Measurements from ENCODE around the gene GDPD1.
"Not testable (repeated sequence)": the region's sequence is repeated elsewhere in the genome, so short reads cannot be mapped to it uniquely, and the experiment has no call there.

The GDPD1 gene

DNA sequence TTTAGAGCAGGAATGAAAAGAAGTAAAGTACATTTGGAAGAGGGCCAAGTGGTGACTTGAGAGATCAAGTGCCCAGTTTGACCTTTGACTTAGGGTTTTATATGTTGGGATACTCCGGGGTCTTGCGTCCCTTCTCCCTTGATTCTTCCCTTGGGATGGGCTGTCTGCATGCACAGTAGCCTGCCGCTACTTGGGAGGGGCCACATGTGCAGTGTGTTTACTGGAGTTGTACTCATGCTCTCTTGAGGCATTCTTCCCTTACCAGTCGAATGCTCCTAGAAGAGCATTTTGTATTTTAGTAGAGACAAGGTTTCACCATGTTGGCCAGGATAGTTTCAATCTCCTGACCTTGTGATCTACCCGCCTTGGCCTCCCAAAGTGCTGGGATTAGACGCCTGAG is 23.8 kb downstream of the GDPD1 start:
- no peak for DNase-seq (ENCODE audit: low read depth)

DNA sequence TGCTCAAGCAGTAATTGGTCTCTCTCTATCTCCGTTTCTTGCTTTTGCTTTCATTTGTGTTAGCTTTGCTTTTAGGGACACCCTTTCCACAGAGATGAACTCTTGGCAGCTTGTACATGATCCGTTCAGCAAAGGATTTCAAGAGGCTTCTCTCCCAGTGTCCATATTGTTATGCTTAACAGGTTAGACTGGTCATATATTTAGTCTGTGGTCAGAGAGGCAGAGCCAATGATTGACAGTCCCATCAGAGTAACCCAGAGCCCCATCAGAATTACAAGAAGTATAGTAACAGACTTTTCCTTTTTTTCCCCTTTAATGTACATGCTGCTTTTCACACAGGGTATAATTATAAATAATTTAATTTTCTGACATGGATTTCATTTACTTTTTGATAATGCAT is 34.4 kb downstream of the GDPD1 start:
- no peak for DNase-seq (ENCODE audit: low read depth)

DNA sequence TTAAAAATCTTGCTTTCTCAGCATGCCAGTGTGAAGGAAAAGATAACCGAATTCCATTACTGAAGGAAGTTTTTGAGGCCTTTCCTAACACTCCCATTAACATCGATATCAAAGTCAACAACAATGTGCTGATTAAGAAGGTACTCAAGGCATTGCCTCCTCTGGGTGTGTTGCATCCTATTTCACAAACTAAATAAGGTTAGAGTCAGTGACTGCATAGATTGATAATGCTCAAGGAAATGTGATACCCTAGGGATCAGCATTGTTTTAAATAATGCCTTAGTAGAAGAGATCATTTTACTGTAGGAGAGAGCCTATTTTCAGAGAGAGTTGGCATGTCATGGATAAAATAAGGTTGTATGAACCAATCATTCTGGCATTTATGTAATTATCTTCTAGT is 36.8 kb downstream of the GDPD1 start:
- no peak for DNase-seq (ENCODE audit: low read depth)

DNA sequence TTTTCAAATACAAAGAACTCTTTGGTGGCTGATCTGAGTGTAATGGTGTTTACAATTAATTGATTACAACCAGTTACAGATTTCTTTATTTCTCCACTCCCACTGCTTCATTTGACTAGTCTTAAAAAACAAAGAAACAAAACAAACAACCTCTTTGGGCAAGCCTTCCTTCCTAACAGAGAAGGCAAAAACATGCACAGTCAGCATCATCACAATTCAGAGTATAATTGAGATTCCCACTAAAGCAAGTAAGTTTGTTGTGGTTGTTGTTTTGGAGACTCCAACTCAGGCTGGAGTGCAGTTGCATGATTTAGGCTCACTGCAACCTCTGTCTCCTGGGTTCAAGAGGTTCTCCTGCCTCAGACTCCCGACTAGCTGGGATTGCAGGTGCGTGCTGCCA is 40.4 kb downstream of the GDPD1 start:
- no peak for DNase-seq (ENCODE audit: low read depth)

DNA sequence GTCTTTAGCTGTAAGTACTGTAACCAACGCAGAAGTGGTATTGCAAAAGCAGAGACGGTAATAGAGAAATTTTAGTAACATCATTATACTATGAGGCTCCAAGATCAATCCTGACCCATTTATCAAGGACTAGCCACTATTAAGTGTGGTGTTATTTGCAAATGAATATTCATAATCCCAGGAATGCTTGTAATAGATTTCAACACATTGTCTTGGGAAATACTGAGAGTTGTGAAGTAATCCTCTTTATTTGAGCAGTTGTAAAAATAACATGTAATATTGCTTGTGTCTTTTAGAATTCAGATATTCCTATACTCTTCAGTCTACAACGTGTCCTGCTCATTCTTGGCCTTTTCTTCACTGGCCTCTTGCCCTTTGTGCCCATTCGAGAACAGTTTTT is 46.4 kb downstream of the GDPD1 start:
- DNase-seq (ENCODE audit: low read depth): no peak

GRCh38 chr17:59267776-59268175 is 47.5 kb downstream of the GDPD1 start:
- no peak for DNase-seq (ENCODE audit: low read depth)

GRCh38 chr17:59275618-59276017 is 55.3 kb downstream of the GDPD1 start:
- no peak for DNase-seq (ENCODE audit: low read depth)

GRCh38 chr17:59277031-59277430 is 56.7 kb downstream of the GDPD1 start:
- no peak for DNase-seq (ENCODE audit: low read depth)

- no peak for DNase-seq (ENCODE audit: low read depth)
Observed at GRCh38 chr17:59278406-59278805, 58.1 kb downstream of the GDPD1 start.

DNA sequence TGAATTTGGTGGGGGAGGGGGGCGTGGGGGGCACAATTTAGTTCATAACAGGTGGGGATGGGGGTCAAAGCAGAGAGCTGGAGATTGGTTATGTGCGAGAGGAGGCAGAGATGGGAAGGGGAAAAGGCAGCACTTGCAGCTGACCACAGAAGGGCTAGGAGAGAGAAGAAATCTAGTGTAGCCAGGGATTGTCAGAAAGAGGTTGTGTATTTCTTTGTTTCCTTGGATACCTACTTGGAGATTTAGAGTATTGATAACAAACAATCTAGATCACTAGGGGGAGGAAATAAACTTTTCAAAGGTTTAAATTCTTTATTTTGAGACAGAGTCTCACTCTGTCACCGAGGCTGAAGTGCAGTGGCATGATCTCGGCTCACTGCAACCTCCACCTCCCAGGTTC is 64.0 kb downstream of the GDPD1 start:
- DNase-seq (ENCODE audit: low read depth): no peak

- no peak for DNase-seq (ENCODE audit: low read depth)
Observed at GRCh38 chr17:59287452-59287851, 67.1 kb downstream of the GDPD1 start.

DNA sequence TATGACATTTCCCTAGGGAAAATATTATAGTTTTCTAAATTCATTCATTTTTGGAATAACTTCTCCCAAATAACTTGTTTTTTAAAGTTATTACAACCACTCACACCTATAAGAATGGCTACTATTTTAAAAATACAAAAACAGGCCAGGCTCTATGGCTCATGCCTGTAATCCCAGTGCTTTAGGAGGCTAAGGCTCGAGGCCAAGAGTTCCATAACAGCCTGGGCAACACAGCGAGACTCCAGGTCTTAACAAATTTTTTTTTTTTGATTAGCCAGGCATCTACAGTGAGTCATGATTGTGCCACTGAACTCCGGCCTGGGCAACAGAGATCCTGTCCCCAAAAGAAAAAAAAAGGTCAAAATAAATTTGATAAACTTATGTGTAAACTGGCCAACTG is 67.6 kb downstream of the GDPD1 start:
- DNase-seq (ENCODE audit: low read depth): no peak

DNA sequence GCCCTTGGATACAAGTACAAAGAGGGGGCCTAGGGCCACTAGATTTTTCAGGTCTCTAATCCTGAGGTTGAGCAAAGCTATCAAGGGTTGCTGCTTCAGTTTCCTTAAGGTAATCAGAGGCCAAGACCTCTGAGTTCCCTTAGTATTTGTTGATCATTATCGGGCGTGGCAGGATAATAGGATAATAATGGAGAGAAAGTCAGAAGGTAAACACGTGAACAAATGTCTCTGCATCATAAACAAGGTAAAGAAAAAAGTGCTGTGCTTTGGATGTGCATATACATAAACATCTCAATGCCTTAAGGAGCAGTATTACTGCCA is 69.6 kb downstream of the GDPD1 start:
- DNase-seq (ENCODE audit: low read depth): no peak

DNA sequence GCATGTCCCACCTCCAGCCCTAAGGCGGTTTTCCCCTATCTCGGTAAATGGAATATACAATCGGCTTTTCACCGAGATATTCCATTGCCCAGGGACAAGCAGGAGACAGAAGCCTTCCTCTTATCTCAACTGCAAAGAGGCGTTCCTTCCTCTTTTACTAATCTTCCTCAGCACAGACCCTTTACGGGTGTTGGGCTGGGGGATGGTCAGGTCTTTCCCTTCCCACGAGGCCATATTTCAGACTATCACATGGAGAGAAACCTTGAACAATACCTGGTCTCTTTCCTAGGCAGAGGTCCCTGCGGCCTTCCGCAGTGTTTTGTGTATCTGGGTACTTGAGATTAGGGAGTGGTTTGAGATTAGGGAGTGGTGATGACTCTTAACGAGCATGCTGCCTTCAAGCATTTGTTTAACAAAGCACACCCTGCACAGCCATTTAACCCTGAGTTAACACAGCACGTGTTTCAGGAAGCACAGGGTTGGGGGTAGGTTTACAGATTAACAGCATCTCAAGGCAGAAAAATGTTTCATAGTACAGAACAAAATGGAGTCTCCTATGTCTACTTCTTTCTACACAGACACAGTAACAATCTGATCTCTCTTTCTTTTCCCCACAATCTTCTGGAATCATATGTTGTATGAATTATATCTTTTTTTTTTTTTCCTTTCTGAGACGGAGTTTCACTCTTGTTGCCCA is 70.1 kb downstream of the GDPD1 start:
- not testable (repeated sequence) for DNase-seq (ENCODE audit: low read depth)

DNA sequence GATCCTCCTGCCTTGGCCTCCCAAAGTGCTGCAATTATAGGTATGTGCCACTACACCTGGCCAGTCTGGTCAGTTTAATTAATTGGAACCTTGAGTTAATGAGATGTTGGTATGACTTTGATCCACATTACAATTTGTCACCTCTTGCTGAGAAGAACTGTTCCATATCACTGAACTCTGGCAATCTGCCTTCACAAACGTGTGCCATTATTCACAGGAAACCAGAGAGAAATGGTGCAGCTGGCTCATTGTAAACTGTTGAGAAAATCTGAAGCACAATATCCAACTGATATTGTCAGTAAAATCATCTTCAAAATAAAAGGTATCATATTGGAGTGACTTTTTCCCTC is 71.8 kb downstream of the GDPD1 start:
- DNase-seq (ENCODE audit: low read depth): no peak

GRCh38 chr17:59296190-59296589 is 75.9 kb downstream of the GDPD1 start:
- no peak for DNase-seq (ENCODE audit: low read depth)

DNA sequence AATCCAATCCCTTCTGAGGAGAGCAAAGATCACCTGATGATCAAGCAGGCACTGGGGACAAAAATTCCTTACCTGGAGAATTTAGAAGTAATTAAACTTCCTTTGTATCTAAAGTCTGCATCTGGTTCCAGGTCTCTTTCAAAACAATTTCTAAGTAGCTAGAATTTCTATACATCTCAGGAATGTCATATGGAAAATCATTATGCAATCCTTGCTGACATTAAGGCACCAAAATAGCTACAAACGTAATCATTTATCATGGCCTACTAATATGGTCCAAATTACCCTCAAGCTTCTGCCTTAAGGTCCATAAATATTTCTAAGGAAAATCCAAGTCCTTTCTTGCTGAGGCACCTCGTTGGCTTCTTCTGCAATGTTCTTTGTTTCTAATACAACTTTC is 78.2 kb downstream of the GDPD1 start:
- no peak for DNase-seq (ENCODE audit: low read depth)

DNA sequence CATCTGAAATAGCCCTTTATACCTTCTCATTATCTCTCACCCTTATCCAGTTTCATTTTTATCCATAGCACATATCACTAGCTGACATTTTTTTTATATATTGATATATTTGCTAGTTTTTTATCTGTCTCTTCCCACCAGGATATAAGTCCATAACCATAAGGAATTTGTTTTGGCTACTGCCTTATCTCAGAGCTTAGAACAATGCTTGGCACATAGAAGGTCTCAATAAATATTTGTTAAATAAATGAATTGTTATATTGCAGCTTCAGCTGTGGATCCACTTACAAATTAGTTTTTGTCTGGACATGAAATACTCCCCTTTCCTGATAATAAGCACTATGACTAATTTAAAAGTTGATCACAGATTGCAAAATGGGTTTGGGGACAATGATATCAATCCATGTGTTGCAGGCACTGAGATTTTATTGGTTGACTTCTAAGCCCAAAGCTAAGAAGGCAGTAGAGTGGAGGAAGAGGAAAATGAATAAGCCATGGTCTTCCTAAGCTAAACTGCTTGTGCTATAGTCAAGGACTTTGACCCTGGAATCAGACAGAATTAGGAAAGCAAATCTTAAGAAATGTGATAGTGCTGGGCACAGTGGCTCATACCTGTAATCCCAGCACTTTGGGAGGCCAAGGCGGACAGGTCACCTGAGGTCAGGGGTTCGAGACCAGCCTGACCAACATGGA is 79.2 kb downstream of the GDPD1 start:
- no peak for DNase-seq (ENCODE audit: low read depth)

GRCh38 chr17:59300941-59301340 is 80.6 kb downstream of the GDPD1 start:
- no peak for DNase-seq (ENCODE audit: low read depth)

DNA sequence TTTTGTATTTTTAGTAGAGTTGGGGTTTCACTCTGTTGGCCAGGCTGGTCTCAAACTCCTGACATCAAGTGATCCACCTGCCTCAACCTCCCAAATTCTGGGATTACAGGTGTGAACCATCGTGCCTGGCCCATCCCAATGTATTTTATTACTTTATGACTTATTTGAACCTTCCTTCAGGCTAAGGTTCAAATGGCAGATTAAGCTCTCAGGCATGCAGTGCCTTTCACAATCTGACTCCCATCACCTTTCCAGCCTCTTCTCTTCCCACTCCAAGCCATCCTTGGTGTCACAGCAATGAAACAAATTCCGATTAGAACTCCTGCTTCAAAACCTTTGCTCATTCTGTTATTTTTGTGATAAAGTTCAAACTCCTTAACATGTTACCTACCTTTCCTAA is 84.5 kb downstream of the GDPD1 start:
- no peak for DNase-seq (ENCODE audit: low read depth)

DNA sequence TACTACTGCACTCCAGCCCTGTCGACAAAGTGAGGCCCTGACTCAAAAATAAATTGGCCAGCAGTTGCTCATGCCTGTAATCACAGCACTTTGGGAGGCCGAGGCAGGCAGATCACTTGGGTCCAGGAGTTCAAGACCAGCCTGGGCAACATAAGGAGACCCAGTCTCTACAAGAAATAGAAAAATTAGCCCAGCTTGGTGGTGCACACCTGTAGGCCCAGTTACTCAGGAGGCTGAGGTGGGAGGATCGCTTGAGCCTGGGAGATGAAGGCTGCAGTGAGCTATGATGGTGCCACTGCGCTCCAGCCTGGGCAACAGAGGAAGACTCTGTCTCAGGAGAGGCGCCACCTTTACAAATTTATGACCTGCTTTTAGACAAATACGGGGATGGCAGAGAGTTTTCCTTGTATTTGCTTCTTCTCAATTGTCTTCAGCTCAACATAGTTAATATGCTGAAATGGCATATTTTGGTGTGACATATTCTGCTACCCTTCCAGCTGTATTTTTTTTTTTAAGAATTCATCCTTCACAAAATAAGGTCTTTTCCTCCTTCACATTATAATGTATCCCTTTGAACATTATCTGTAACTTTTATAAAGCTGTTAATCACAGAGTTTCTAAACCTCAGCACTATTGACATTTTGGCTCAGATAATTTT is 90.1 kb downstream of the GDPD1 start:
- DNase-seq (ENCODE audit: low read depth): no peak

GRCh38 chr17:59311051-59311468 is 90.7 kb downstream of the GDPD1 start:
- no peak for DNase-seq (ENCODE audit: low read depth)

- DNase-seq (ENCODE audit: low read depth): not testable (repeated sequence)
Observed at GRCh38 chr17:59311521-59311920, 91.2 kb downstream of the GDPD1 start.

DNA sequence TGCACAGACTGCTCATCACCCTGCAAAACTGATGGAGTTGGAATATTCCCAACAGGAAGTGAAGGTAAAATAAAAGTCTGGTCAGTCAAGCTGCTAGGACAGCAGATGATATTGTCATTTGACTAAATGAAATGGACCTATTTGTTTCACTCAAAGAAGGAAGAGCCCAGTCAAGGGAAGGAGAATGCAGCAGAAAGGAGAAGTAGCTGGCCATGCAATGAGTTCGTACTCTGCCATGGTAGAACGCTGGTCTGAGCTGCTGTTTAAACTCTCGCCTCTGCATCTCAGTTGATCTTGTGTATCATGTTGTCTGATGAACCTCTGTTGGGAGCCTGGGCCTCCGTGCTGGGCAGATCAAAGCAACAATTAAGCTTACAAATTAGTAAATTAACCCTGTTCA is 95.6 kb downstream of the GDPD1 start:
- DNase-seq (ENCODE audit: low read depth): no peak
